ENCODE data around the gene TTC28. TPM values are rescaled to one million over a fixed set of nuclear protein-coding genes. Genes with fewer than 3 reads are reported as not detected.

Gene TTC28
- total RNA-seq, 4 donors from 2014 or later, result 10.2 to 23.8 (median 13.4) TPM

- intact Hi-C loops (cut with DNase I; ENCODE audit: low total_unique reads), result no loop called here
- H3K4me3 ChIP-seq (ENCODE audit: low read depth, poor library complexity, severe bottlenecking), result no peak overlapping the region
- no peak for DNase-seq (ENCODE audit: low spot score in 2 of 2)
- TF ChIP-seq CTCF (IDR thresholded peaks at IDR 0.05) (no peak), POLR2A (IDR thresholded peaks at IDR 0.05) (no peak)
- WGBS, 2 donors, result 90 to 91% methylated on average over 2 of the region's 2 CpGs
Observed at GRCh38 chr22:28714043-28714628, 34.5 kb upstream of the TTC28 start.

- peak in 1 of 2 donors; percentile 28 for DNase-seq (ENCODE audit: low spot score in 2 of 2)
- no peak overlapping the region for H3K4me3 ChIP-seq (ENCODE audit: low read depth, poor library complexity, severe bottlenecking)
- TF ChIP-seq CTCF (IDR thresholded peaks at IDR 0.05) (no peak), POLR2A (IDR thresholded peaks at IDR 0.05) (no peak)
- intact Hi-C loops (cut with DNase I; ENCODE audit: low total_unique reads), result no loop called here
- 49 to 55% methylated on average over 6 of the region's 6 CpGs for WGBS, 2 donors
Observed at GRCh38 chr22:28711820-28712777, 32.5 kb upstream of the TTC28 start.

GRCh38 chr22:28711341-28711740 lies 31.7 kb upstream of the TTC28 start:
- no peak overlapping the region for H3K4me3 ChIP-seq (ENCODE audit: low read depth, poor library complexity, severe bottlenecking)
- no peak for DNase-seq (ENCODE audit: low spot score in 2 of 2)
- intact Hi-C loops (cut with DNase I; ENCODE audit: low total_unique reads), result no loop called here
- no peak for TF ChIP-seq CTCF (IDR thresholded peaks at IDR 0.05)
- TF ChIP-seq POLR2A (IDR thresholded peaks at IDR 0.05), result no peak
- 61 to 62% methylated on average over 2 of the region's 2 CpGs for WGBS, 2 donors

- intact Hi-C loops (cut with DNase I; ENCODE audit: low total_unique reads), result no loop called here
- 47% methylated on average over 3 of the region's 3 CpGs for WGBS, 2 donors
- no peak overlapping the region for H3K4me3 ChIP-seq (ENCODE audit: low read depth, poor library complexity, severe bottlenecking)
- DNase-seq (ENCODE audit: low spot score in 2 of 2), result no peak
- TF ChIP-seq POLR2A (IDR thresholded peaks at IDR 0.05) (no peak), CTCF (IDR thresholded peaks at IDR 0.05) (no peak)
Observed at GRCh38 chr22:28710576-28711191, 31.0 kb upstream of the TTC28 start.

GRCh38 chr22:28710107-28710506 lies 30.5 kb upstream of the TTC28 start:
- intact Hi-C loops (cut with DNase I; ENCODE audit: low total_unique reads), result no loop called here
- TF ChIP-seq CTCF (IDR thresholded peaks at IDR 0.05), result no peak
- no peak for TF ChIP-seq POLR2A (IDR thresholded peaks at IDR 0.05)
- H3K4me3 ChIP-seq (ENCODE audit: low read depth, poor library complexity, severe bottlenecking), result no peak overlapping the region
- DNase-seq (ENCODE audit: low spot score in 2 of 2), result no peak

All from lower leg skin (tissue), 4 donors.